Measurements from ENCODE around the gene EVI2A. TPM values are rescaled to one million over a fixed set of nuclear protein-coding genes. Genes with fewer than 3 reads are reported as not detected.
A peak's percentile ranks its signal among the peaks of the same experiment; 100 is the strongest.

EVI2A gene
- total and polyA plus RNA-seq, 10 of the 15 experiments (the other 5 are each of a cell fraction or from before 2014, with no cell fraction given) = 4.6 to 78.3 (median 25.7) TPM

- no peak for TF ChIP-seq ZBTB4 (CRISPR knock-in tag; IDR thresholded peaks at IDR 0.05)
- no peak for TF ChIP-seq MXI1 (IDR thresholded peaks at IDR 0.05; ENCODE audit: low read depth, low read length)
- TF ChIP-seq CTCF (IDR thresholded peaks at IDR 0.05 in 2 of 3, conservative IDR thresholded peaks at IDR 0.05 in 1 of 3; ENCODE audit: control insufficient read depth in 2 of 3, extremely low read depth in 1 of 3, insufficient read depth in 1 of 3, low read depth in 3 of 3, low read length in 3 of 3) = no peak
- no peak for TF ChIP-seq ATF3 (IDR thresholded peaks at IDR 0.05; ENCODE audit: borderline replicate concordance, extremely low read depth, low read depth, low read length)
- TF ChIP-seq MTA3 (IDR thresholded peaks at IDR 0.05; ENCODE audit: borderline replicate concordance, low read length) = 0 out of 2 replicates have a peak, but pooled peaks have one; percentile 21
- no peak for TF ChIP-seq REST (IDR thresholded peaks at IDR 0.05; ENCODE audit: low read depth, low read length)
- no peak for TF ChIP-seq PBX3 (IDR thresholded peaks at IDR 0.05; ENCODE audit: insufficient replicate concordance, low read depth, low read length)
- peak; percentile 71; the same call in 1 of the 3 replicates for TF ChIP-seq POU2F2 (IDR thresholded peaks at IDR 0.05; ENCODE audit: borderline replicate concordance, low read depth, low read length)
- TF ChIP-seq CREB1 (IDR thresholded peaks at IDR 0.05; ENCODE audit: low read depth) = no peak; the same call in 1 of the 2 replicates
- TF ChIP-seq HDAC6 (IDR thresholded peaks at IDR 0.05; ENCODE audit: unreplicated experiment) = no peak
- TF ChIP-seq POLR2A (IDR thresholded peaks at IDR 0.05; ENCODE audit: low read depth, low read length) = no peak
- TF ChIP-seq STAT1 (conservative IDR thresholded peaks at IDR 0.05) = no peak
- TF ChIP-seq RCOR1 (conservative IDR thresholded peaks at IDR 0.05; ENCODE audit: low read depth, low read length) = 0 out of 2 replicates have a peak, but pooled peaks have one; percentile 16
- no peak for TF ChIP-seq IRF3 (IDR thresholded peaks at IDR 0.05)
- TF ChIP-seq USF1 (IDR thresholded peaks at IDR 0.05; ENCODE audit: borderline replicate concordance, extremely low read length, insufficient read depth, low read depth, low read length) = no peak
Measured at GRCh38 chr17:31318851-31319661, 2.4 kb downstream of the EVI2A start (continued).

Measured in GM12878 (cell line).